HG03520 (cell line): ENCODE results near the gene METTL26.

ENCODE experiments used
- ATAC-seq: cut with Tn5 transposase; IDR thresholded peaks from one replicate; pipeline ENCODE4 v1.9.1; 2021; ENCODE audit warnings: mild to moderate bottlenecking, moderate library complexity; ENCODE audit not compliant: unreplicated experiment

The METTL26 gene

DNA sequence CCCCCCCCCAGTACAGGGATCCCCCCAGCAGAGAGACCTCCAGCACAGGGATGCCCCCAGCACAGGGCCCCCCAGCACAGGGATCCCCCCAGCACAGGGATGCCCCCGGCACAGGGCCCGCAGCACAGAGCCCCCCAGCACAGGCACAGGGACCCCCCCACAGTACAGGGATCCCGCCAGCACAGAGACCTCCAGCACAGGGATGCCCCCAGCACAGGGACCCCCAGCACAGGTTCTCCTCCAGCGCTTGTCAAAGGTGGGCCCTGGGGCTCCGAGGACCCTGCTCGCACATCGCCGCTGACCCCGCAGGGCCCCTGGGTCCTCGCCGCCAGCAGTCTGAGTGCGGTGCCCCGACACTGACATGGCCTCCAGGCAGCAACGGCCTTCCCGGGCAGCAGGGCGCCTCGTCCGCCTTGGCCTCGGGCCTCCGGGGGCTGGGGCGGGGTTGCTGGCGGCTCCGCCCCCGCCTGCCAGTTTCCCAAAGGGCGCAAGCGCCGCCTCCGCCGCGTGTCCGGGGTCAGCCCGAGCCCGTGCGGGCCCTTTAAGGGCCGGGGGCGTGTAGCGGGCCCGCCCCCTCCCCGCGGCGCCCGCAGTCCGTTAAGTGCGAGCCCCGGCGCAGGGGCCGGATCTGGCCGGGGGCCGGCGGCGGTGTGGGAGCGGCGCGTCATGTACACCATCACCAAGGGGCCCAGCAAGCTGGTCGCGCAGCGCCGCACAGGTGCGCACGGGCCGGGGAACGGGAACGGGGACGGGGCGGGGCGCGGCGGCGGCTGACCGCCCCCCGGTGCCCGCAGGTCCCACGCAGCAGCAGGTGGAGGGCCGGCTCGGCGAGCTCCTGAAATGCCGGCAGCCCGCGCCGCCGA is 5.5 kb upstream of the METTL26 start, which contains the start of gene MCRIP2:
MCRIP2 (plus strand) TSS at position 503 of the 863 bp plus-strand sequence; CDS start at position 667, 164 bp downstream.
- ATAC-seq = no peak

GRCh38 chr16:640614-641013 is 4.5 kb upstream of the METTL26 start:
- no peak for ATAC-seq

DNA sequence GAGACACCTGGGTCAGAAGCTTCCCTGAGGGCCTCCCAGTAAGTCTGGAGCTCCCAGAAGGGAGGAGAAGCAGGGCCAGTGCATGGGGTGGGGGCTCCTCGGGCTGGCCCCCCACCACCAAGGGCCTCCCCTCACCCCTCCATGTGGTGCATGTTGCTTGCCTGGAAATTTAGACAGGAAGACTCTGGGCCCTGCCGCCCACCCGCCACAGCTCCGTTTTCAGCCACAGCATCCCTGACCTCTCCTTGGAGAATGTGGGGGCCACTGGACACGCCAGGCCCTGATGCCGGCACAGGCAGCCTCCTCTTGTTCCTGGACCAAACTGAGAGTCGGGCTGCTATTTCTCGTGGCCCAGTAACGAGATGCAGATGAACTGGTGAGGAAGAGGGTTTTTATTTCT is 2.7 kb upstream of the METTL26 start:
- no peak for ATAC-seq

- no peak for ATAC-seq
Observed at GRCh38 chr16:638034-638543, 2.0 kb upstream of the METTL26 start.

GRCh38 chr16:637081-638018 is 1.2 kb upstream of the METTL26 start:
- ATAC-seq = no peak

DNA sequence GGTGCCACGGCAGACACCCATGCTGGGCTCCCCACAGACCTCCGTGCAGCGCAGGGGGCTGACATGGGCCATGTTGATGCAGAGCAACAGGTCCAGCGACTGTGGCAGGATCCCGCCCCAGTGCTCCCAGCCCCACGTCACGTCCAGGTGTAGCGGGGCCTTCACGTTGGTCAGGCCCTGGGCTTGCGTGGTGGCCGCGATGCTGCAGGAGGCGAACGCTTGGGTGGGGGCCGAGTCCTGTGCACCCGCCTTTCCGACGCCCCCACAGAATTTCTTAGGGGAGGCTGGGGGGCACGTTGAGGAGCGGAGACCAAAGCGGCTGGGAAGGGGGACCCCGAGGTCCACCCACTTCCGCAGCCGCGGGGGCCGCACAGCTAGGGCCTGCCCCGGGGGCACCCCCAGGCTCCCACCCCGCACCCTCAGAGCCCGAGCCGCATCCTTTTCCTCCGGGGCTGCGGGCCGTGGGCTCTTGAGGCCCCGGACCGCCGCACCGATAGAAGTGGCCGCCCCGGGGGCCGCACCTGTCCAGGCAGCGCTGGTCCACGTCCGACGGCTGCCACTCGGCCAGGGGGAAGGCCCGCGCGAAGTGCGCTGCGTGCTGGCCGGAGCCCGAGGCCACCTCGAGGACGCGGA is 416 bp downstream of the METTL26 start:
- ATAC-seq = no peak

- ATAC-seq = no peak
Observed at GRCh38 chr16:634996-635395, 1.1 kb downstream of the METTL26 start.

GRCh38 chr16:634051-634670 is 1.9 kb downstream of the METTL26 start:
- no peak for ATAC-seq

GRCh38 chr16:633336-634050 is 2.6 kb downstream of the METTL26 start:
- ATAC-seq = no peak

- ATAC-seq = no peak
Observed at GRCh38 chr16:632486-633335, 3.4 kb downstream of the METTL26 start.

GRCh38 chr16:631808-632358 is 4.2 kb downstream of the METTL26 start:
- ATAC-seq = no peak

DNA sequence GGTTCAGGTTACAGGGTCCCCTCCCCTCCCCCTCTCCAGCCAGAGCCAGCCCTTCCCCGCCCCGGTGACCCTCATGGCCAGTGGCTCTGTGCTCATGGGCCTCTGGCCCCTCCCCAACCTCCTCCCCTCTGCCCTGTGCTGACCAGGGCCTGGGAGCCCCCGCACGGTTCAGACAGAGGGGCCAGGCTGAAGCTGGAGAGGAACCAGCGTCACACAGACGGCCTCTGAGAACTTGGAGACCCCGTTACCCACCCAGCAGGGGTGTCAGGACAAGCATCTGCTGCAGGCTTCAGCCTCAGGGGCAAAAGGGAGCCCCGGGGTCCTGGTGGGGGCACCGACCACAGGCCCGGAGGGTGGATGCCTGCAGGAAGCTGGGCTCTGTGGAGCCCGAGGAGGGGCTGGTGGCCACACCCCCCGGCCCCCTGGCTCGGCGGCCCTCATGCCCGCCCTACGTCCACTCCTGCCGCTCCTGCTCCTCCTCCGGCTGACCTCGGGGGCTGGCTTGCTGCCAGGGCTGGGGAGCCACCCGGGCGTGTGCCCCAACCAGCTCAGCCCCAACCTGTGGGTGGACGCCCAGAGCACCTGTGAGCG is 5.2 kb downstream of the METTL26 start, which contains the start of gene WFIKKN1:
WFIKKN1 (plus strand) TSS at position 171 of the 591 bp plus-strand sequence; CDS start at position 440, 269 bp downstream.
- no peak for ATAC-seq

DNA sequence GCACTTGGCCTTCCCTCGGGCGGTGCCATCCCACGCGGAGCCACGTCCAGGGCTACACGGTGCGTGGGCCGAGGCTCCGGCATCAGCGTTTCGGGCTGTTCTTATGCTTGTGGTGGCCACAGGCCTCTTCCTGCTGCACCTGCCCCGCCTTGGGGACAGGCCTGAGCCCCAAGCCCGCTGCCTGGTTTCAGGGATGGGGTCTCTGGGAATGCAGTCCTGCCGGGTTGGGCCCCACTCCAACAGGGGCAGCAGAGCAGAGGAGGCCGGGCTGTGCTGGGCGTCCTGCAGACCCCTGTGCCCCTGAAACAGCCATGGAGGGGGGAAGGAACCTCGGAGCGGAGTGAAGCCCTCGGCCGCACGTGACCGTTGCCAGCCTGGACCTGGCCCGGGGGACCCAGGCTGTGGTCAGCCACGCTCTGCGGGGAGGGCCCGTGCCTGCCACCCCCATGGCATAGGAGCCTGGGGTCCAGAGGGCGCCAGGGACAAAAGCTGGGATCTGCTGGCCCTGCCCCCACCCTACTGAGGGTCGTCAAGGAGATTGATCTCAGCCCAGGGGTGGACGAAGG is 5.8 kb downstream of the METTL26 start:
- no peak for ATAC-seq

GRCh38 chr16:629833-630248 is 6.3 kb downstream of the METTL26 start:
- ATAC-seq = no peak

- ATAC-seq = no peak
Observed at GRCh38 chr16:629185-629832, 6.8 kb downstream of the METTL26 start.

DNA sequence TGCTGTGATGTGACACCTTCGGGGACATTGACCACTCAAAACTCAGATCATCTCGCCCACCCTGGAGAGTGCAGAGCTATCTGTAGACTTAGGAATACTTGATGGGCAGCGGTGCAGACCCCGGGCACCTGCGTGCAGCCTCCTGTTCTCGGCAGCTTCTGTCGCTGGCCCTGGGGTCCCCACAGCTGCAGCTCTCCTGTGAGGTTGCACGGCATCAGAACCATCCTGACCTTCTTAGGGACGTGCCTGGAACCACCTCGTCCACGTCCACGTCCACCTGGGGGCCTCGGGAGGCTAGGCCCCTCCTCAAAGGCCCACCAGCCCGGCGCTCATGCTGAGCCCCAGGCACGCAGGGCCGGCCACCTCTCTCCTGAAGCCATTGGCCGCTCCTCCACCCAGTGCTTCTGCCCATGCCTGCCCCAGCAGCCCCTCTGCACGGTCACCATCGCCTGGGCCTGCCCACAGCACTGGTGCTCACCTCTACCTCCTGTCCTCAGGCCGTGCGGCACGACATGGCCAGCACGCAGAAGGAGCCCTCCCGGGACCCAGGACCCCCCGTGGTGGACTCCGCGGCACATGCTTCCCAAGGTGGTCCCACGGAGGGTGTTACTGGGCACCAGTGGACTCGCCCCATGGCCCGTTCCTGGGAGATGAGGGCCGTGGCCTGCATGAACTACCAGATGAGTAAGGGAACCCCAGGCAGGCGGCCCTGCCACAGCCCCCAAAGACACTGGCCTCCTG is 7.6 kb downstream of the METTL26 start:
- no peak for ATAC-seq
